KMS-11 (cell line): ENCODE measurements around the gene SLC8A1.

ENCODE experiments used
- H2AFZ ChIP-seq: fragments of 200-600 bp; sonication (generic); 2 replicates; pipeline ENCODE4 v1.6.1; 2016; ENCODE audit warnings: antibody characterized with exemption, mixed run types, low read depth
- H3K27ac ChIP-seq: fragments of 200-600 bp; sonication (generic); 2 replicates; pipeline ENCODE4 v1.6.1; 2016; ENCODE audit warnings: mild to moderate bottlenecking, mixed run types
- H3K27me3 ChIP-seq: fragments of 200-600 bp; sonication (generic); 2 replicates; pipeline ENCODE4 v1.6.1; 2017; ENCODE audit warnings: mild to moderate bottlenecking, low read depth, mixed run types, moderate library complexity; ENCODE audit not compliant: insufficient read depth
- H3K36me3 ChIP-seq: fragments of 200-600 bp; sonication (generic); 2 replicates; pipeline ENCODE4 v1.6.1; 2017; ENCODE audit warnings: mild to moderate bottlenecking, mixed run types; ENCODE audit not compliant: insufficient read depth
- H3K4me1 ChIP-seq: fragments of 200-600 bp; sonication (generic); 2 replicates; pipeline ENCODE4 v1.6.1; 2016; ENCODE audit warnings: mild to moderate bottlenecking, low read depth, mixed run types; ENCODE audit not compliant: poor library complexity, severe bottlenecking
- H3K4me2 ChIP-seq: fragments of 200-600 bp; sonication (generic); 2 replicates; pipeline ENCODE4 v1.7.0; 2016; ENCODE audit warnings: mild to moderate bottlenecking, mixed run types
- H3K4me3 ChIP-seq: fragments of 200-600 bp; sonication (generic); IDR thresholded peaks from 2 replicates; pipeline ENCODE4 v1.6.1; 2017; ENCODE audit warnings: low read depth, low read length, mixed read lengths; ENCODE audit not compliant: insufficient read depth
- H3K79me2 ChIP-seq: fragments of 200-600 bp; sonication (generic); 2 replicates; pipeline ENCODE4 v1.6.1; 2016; ENCODE audit warnings: low read depth, mixed run types; ENCODE audit not compliant: insufficient read depth
- H3K9ac ChIP-seq: fragments of 200-600 bp; sonication (generic); 2 replicates; pipeline ENCODE4 v1.6.1; 2016; ENCODE audit warnings: mild to moderate bottlenecking, mixed run types
- H4K20me1 ChIP-seq: fragments of 200-600 bp; sonication (generic); 2 replicates; pipeline ENCODE4 v1.6.1; 2016; ENCODE audit warnings: mild to moderate bottlenecking, mixed run types; ENCODE audit not compliant: insufficient read depth
- CTCF ChIP-seq: fragments of 200-600 bp; sonication (generic); conservative IDR thresholded peaks from 2 replicates; pipeline ENCODE4 v1.6.1; 2017; ENCODE audit warnings: low read depth, mild to moderate bottlenecking, antibody characterized with exemption, low read length, moderate library complexity, mixed read lengths

SLC8A1 gene

GRCh38 chr2:40428439-40428838 lies 23.5 kb downstream of the SLC8A1 start:
- Histone ChIP-seq H3K27me3 (no peaks in the 10 kb centered on the region), H3K4me2 (no peak overlapping the region), H3K4me3 (no peak overlapping the region), H3K36me3 (no peaks in the 10 kb centered on the region), H3K79me2 (no peaks in the 10 kb centered on the region), H3K4me1 (no peaks in the 10 kb centered on the region), H3K9ac (no peak overlapping the region), H4K20me1 (no peaks in the 10 kb centered on the region), H2AFZ (no peak overlapping the region), H3K27ac (no peak overlapping the region)
- no peak for TF ChIP-seq CTCF

GRCh38 chr2:40421631-40422297 lies 30.1 kb downstream of the SLC8A1 start:
- Histone ChIP-seq H3K4me2 (no peak overlapping the region), H3K4me3 (no peak overlapping the region), H4K20me1 (no peaks in the 10 kb centered on the region), H3K79me2 (no peaks in the 10 kb centered on the region), H3K4me1 (no peaks in the 10 kb centered on the region), H3K27me3 (no peaks in the 10 kb centered on the region), H3K27ac (no peak overlapping the region), H3K9ac (no peak overlapping the region), H3K36me3 (no peaks in the 10 kb centered on the region), H2AFZ (no peak overlapping the region)
- TF ChIP-seq CTCF: no peak

GRCh38 chr2:40420478-40420877 lies 31.4 kb downstream of the SLC8A1 start:
- no peak for TF ChIP-seq CTCF
- H3K4me1 ChIP-seq: no peaks in the 10 kb centered on the region
- no peak overlapping the region for H2AFZ ChIP-seq
- no peaks in the 10 kb centered on the region for H3K36me3 ChIP-seq
- H3K27ac ChIP-seq: no peak overlapping the region
- H3K4me2 ChIP-seq: no peak overlapping the region
- H3K9ac ChIP-seq: no peak overlapping the region
- H3K79me2 ChIP-seq: no peaks in the 10 kb centered on the region
- H3K27me3 ChIP-seq: no peaks in the 10 kb centered on the region
- H4K20me1 ChIP-seq: no peaks in the 10 kb centered on the region
- H3K4me3 ChIP-seq: no peak overlapping the region

GRCh38 chr2:40419364-40419762 lies 32.5 kb downstream of the SLC8A1 start:
- no peak for TF ChIP-seq CTCF
- no peaks in the 10 kb centered on the region for H3K4me1 ChIP-seq
- no peaks in the 10 kb centered on the region for H3K36me3 ChIP-seq
- H3K4me3 ChIP-seq: no peak overlapping the region
- H3K4me2 ChIP-seq: no peak overlapping the region
- no peaks in the 10 kb centered on the region for H4K20me1 ChIP-seq
- no peak overlapping the region for H3K9ac ChIP-seq
- H2AFZ ChIP-seq: no peak overlapping the region
- no peak overlapping the region for H3K27ac ChIP-seq
- no peaks in the 10 kb centered on the region for H3K79me2 ChIP-seq
- H3K27me3 ChIP-seq: no peaks in the 10 kb centered on the region
